ENCODE results near the gene TTPAL. TPM values are rescaled to one million over a fixed set of nuclear protein-coding genes. Genes with fewer than 3 reads are reported as not detected.

TTPAL gene
- total and polyA plus RNA-seq, 2 donors (not counting 1 experiment from before 2014, with no cell fraction given): 11.9 to 12.6 TPM

- no peak overlapping the region for H3K27ac ChIP-seq (ENCODE audit: insufficient read depth, low read length)
- peaks cover 5% of the 10 kb centered on the region for H3K36me3 ChIP-seq (ENCODE audit: control insufficient read depth, insufficient read depth, low read length)
- peaks cover 2% of the 10 kb centered on the region for H3K4me1 ChIP-seq (ENCODE audit: control insufficient read depth, extremely low read depth, insufficient read depth, low read length)
- H3K9ac ChIP-seq (ENCODE audit: insufficient read depth, low read length): no peak overlapping the region
- no peaks in the 10 kb centered on the region for H3K9me3 ChIP-seq (ENCODE audit: control insufficient read depth, insufficient read depth, low read depth, low read length)
- H3K79me2 ChIP-seq (ENCODE audit: control insufficient read depth, insufficient read depth, low read length): peaks cover 6% of the 10 kb centered on the region
- peak overlapping the region in 2 of 4 experiments; percentile 85 to 86 for H3K4me3 ChIP-seq (replicated peaks in 1 of 4; ENCODE audit: control extremely low read depth in 1 of 4, insufficient read depth in 1 of 4, low read depth in 3 of 4, low read length in 4 of 4)
- TF ChIP-seq EZH2 (IDR thresholded peaks at IDR 0.05; ENCODE audit: low read length, missing control alignments) (no peak), CTCF (conservative IDR thresholded peaks at IDR 0.05 in 1 of 2, IDR thresholded peaks at IDR 0.05 in 1 of 2; ENCODE audit: low read depth in 1 of 2, low read length in 2 of 2) (no peak)
- H3K27me3 ChIP-seq (ENCODE audit: control insufficient read depth, insufficient read depth, low read length): no peaks in the 10 kb centered on the region
- no peak overlapping the region for H2AFZ ChIP-seq (ENCODE audit: low read length)
- H4K20me1 ChIP-seq (ENCODE audit: control insufficient read depth, extremely low read depth, insufficient read depth, low read length): no peaks in the 10 kb centered on the region
- H3K4me2 ChIP-seq (ENCODE audit: extremely low read depth, insufficient read depth, low read length): no peak overlapping the region
- DNase-seq (ENCODE audit: low read depth in 2 of 2): peak in 1 of 2 donors; percentile 56
Measured at GRCh38 chr20:44477151-44477550, 1.5 kb downstream of the TTPAL start.

DNA sequence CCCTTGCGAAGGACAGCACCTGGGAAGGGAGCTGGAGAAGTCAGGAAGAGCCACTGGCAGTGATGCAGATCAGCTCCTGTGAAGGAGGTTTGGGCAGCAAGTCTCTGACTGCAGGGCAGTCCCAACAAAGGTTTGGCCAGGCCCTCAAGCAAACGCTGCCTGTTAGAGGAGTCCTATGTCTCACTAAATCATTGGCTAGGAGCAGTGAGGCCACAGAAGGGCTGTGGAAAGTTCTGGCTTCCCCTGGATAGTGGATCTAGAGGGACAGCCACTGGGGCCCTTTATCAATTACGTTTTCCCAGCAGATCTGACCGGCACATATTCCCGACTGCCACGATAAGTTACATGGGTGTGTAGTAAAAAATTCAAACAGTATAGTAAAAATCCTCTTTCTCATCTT is 2.5 kb downstream of the TTPAL start:
- Histone ChIP-seq H3K9ac (ENCODE audit: insufficient read depth, low read length) (no peak overlapping the region), H4K20me1 (ENCODE audit: control insufficient read depth, extremely low read depth, insufficient read depth, low read length) (no peaks in the 10 kb centered on the region), H3K36me3 (ENCODE audit: control insufficient read depth, insufficient read depth, low read length) (peaks cover 5% of the 10 kb centered on the region), H3K4me1 (ENCODE audit: control insufficient read depth, extremely low read depth, insufficient read depth, low read length) (peaks cover 2% of the 10 kb centered on the region), H3K4me3 (replicated peaks in 1 of 4; ENCODE audit: control extremely low read depth in 1 of 4, insufficient read depth in 1 of 4, low read depth in 3 of 4, low read length in 4 of 4) (no peak overlapping the region), H2AFZ (ENCODE audit: low read length) (no peak overlapping the region), H3K27me3 (ENCODE audit: control insufficient read depth, insufficient read depth, low read length) (no peaks in the 10 kb centered on the region), H3K4me2 (ENCODE audit: extremely low read depth, insufficient read depth, low read length) (no peak overlapping the region), H3K27ac (ENCODE audit: insufficient read depth, low read length) (no peak overlapping the region), H3K9me3 (ENCODE audit: control insufficient read depth, insufficient read depth, low read depth, low read length) (no peaks in the 10 kb centered on the region), H3K79me2 (ENCODE audit: control insufficient read depth, insufficient read depth, low read length) (peaks cover 6% of the 10 kb centered on the region)
- TF ChIP-seq EZH2 (IDR thresholded peaks at IDR 0.05; ENCODE audit: low read length, missing control alignments): no peak
- no peak for TF ChIP-seq CTCF (conservative IDR thresholded peaks at IDR 0.05 in 1 of 2, IDR thresholded peaks at IDR 0.05 in 1 of 2; ENCODE audit: low read depth in 1 of 2, low read length in 2 of 2)
- no peak for DNase-seq (ENCODE audit: low read depth in 2 of 2)

GRCh38 chr20:44479643-44480042 is 4.0 kb downstream of the TTPAL start:
- Histone ChIP-seq H3K27me3 (ENCODE audit: control insufficient read depth, insufficient read depth, low read length) (no peaks in the 10 kb centered on the region), H3K36me3 (ENCODE audit: control insufficient read depth, insufficient read depth, low read length) (peaks cover 9% of the 10 kb centered on the region), H3K27ac (ENCODE audit: insufficient read depth, low read length) (no peak overlapping the region), H3K9ac (ENCODE audit: insufficient read depth, low read length) (no peak overlapping the region), H4K20me1 (ENCODE audit: control insufficient read depth, extremely low read depth, insufficient read depth, low read length) (no peaks in the 10 kb centered on the region), H2AFZ (ENCODE audit: low read length) (no peak overlapping the region), H3K4me1 (ENCODE audit: control insufficient read depth, extremely low read depth, insufficient read depth, low read length) (peaks cover 2% of the 10 kb centered on the region), H3K4me3 (replicated peaks in 1 of 4; ENCODE audit: control extremely low read depth in 1 of 4, insufficient read depth in 1 of 4, low read depth in 3 of 4, low read length in 4 of 4) (no peak overlapping the region), H3K79me2 (ENCODE audit: control insufficient read depth, insufficient read depth, low read length) (peaks cover 6% of the 10 kb centered on the region), H3K4me2 (ENCODE audit: extremely low read depth, insufficient read depth, low read length) (no peak overlapping the region), H3K9me3 (ENCODE audit: control insufficient read depth, insufficient read depth, low read depth, low read length) (no peaks in the 10 kb centered on the region)
- no peak for TF ChIP-seq CTCF (conservative IDR thresholded peaks at IDR 0.05 in 1 of 2, IDR thresholded peaks at IDR 0.05 in 1 of 2; ENCODE audit: low read depth in 1 of 2, low read length in 2 of 2)
- no peak for TF ChIP-seq EZH2 (IDR thresholded peaks at IDR 0.05; ENCODE audit: low read length, missing control alignments)
- DNase-seq (ENCODE audit: low read depth in 2 of 2): no peak

Measured in fibroblast of lung (primary cell).